ENCODE data around the gene RNF150. TPM values are rescaled to one million over a fixed set of nuclear protein-coding genes. Genes with fewer than 3 reads are reported as not detected.

Gene RNF150
- total RNA-seq, 3 donors from 2014 or later: 2.5 to 88.8 (median 3.1) TPM

DNA sequence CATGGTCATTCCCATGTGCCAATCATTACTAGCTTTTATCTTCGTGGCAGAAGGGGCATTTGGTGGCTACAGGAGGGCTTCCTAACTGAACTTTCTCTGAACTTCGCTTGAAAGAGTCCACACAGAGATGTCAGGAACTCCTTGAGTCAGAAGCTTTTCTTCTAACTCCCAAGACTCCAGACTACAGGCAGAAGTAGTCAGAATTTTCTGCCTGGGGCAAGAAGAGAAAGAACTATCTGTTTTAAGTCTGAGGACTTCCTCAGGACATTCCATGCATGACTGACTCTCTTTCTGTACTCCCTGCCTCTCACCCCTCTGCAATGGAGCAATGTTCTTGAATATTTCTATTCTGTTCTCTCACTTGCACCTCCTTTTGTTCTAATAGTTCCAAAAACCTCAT lies 206.6 kb downstream of the RNF150 start:
- DNase-seq (no peak), ATAC-seq (no peak)
- Histone ChIP-seq H3K4me3 (no peak overlapping the region), H3K4me1 (ENCODE audit: low read depth) (no peaks in the 10 kb centered on the region), H3K36me3 (ENCODE audit: low read depth) (no peaks in the 10 kb centered on the region), H3K9me3 (no peaks in the 10 kb centered on the region)
- TF ChIP-seq, protein P1, sequence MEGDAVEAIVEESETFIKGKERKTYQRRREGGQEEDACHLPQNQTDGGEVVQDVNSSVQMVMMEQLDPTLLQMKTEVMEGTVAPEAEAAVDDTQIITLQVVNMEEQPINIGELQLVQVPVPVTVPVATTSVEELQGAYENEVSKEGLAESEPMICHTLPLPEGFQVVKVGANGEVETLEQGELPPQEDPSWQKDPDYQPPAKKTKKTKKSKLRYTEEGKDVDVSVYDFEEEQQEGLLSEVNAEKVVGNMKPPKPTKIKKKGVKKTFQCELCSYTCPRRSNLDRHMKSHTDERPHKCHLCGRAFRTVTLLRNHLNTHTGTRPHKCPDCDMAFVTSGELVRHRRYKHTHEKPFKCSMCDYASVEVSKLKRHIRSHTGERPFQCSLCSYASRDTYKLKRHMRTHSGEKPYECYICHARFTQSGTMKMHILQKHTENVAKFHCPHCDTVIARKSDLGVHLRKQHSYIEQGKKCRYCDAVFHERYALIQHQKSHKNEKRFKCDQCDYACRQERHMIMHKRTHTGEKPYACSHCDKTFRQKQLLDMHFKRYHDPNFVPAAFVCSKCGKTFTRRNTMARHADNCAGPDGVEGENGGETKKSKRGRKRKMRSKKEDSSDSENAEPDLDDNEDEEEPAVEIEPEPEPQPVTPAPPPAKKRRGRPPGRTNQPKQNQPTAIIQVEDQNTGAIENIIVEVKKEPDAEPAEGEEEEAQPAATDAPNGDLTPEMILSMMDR (IDR thresholded peaks at IDR 0.05): no peak
- intact Hi-C loops (cut with DNase I, micrococcal nuclease): no loop called here

DNA sequence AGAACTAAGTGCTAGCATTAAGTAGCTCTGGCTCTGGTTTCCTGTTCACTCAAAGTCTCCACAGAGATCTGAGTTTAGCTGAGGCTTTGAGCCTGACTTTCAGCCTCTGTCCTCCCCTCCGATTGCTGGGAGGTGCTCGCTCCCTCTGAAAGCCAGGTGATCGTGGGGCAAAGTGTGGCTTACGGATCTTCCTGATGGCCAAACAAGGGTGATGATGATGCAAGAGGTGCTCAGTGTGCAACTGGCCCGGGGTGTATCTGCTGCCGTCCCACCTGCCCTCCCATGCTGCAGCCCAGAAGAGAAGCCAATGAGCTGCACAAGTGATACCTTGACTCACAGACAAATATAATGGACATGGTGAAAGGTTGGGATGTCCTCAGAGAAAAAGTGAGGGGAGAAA lies 207.9 kb downstream of the RNF150 start:
- Histone ChIP-seq H3K4me1 (ENCODE audit: low read depth) (no peaks in the 10 kb centered on the region), H3K9me3 (no peaks in the 10 kb centered on the region), H3K4me3 (no peak overlapping the region), H3K36me3 (ENCODE audit: low read depth) (no peaks in the 10 kb centered on the region)
- intact Hi-C loops (cut with DNase I, micrococcal nuclease): no loop called here
- TF ChIP-seq, protein P1 (IDR thresholded peaks at IDR 0.05): no peak
- no peak for DNase-seq
- ATAC-seq: no peak

GRCh38 chr4:140924761-140925392 lies 208.4 kb downstream of the RNF150 start:
- DNase-seq (no peak), ATAC-seq (no peak)
- H3K9me3 ChIP-seq: no peaks in the 10 kb centered on the region
- H3K4me3 ChIP-seq: no peak overlapping the region
- no peaks in the 10 kb centered on the region for H3K36me3 ChIP-seq (ENCODE audit: low read depth)
- TF ChIP-seq, protein P1 (IDR thresholded peaks at IDR 0.05): no peak
- intact Hi-C loops (cut with DNase I, micrococcal nuclease): no loop called here
- H3K4me1 ChIP-seq (ENCODE audit: low read depth): no peaks in the 10 kb centered on the region

GRCh38 chr4:140906993-140907962 lies 226.0 kb downstream of the RNF150 start:
- no peak overlapping the region for H3K4me3 ChIP-seq
- ATAC-seq (no peak), DNase-seq (no peak)
- intact Hi-C loops (cut with DNase I, micrococcal nuclease): no loop called here
- no peaks in the 10 kb centered on the region for H3K4me1 ChIP-seq (ENCODE audit: low read depth)
- no peaks in the 10 kb centered on the region for H3K9me3 ChIP-seq
- TF ChIP-seq, protein P1 (IDR thresholded peaks at IDR 0.05): no peak
- no peaks in the 10 kb centered on the region for H3K36me3 ChIP-seq (ENCODE audit: low read depth)

GRCh38 chr4:140904904-140905303 lies 228.4 kb downstream of the RNF150 start:
- DNase-seq: no peak
- TF ChIP-seq, protein P1 (IDR thresholded peaks at IDR 0.05): no peak
- no peak for ATAC-seq

More at GRCh38 chr4:140904904-140905303, 228.4 kb downstream of the RNF150 start:
- intact Hi-C loops (cut with DNase I, micrococcal nuclease): no loop called here
- Histone ChIP-seq H3K36me3 (ENCODE audit: low read depth) (no peaks in the 10 kb centered on the region), H3K4me1 (ENCODE audit: low read depth) (no peaks in the 10 kb centered on the region), H3K9me3 (no peaks in the 10 kb centered on the region), H3K4me3 (no peak overlapping the region)

Measured in mucosa of descending colon (tissue), 3 donors.